ENCODE measurements around the gene CXCR6.

The CXCR6 gene

DNA sequence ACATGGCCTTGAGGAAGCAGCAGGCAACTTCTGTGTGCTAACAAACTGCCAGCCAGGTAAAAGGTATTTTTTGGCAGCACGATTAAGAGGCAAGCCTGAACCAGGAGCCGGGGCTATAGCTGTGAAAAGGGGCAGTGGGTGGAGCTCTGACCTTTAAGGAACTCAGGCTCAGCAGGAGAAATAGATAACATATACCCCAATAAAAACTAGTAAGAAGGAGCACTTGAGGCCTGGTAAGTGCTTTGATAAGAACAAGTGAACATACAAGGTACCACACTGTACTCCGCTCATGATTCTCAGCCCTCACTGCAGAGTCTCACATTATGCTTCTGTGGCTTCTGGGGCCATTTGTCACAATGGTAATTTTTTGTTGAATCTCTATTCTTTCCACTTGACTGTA is 46.9 kb downstream of the CXCR6 start:
- peak overlapping the region; percentile 100; the same call in 1 of the 2 replicates for H3K27ac ChIP-seq
- TF ChIP-seq, protein P1, sequence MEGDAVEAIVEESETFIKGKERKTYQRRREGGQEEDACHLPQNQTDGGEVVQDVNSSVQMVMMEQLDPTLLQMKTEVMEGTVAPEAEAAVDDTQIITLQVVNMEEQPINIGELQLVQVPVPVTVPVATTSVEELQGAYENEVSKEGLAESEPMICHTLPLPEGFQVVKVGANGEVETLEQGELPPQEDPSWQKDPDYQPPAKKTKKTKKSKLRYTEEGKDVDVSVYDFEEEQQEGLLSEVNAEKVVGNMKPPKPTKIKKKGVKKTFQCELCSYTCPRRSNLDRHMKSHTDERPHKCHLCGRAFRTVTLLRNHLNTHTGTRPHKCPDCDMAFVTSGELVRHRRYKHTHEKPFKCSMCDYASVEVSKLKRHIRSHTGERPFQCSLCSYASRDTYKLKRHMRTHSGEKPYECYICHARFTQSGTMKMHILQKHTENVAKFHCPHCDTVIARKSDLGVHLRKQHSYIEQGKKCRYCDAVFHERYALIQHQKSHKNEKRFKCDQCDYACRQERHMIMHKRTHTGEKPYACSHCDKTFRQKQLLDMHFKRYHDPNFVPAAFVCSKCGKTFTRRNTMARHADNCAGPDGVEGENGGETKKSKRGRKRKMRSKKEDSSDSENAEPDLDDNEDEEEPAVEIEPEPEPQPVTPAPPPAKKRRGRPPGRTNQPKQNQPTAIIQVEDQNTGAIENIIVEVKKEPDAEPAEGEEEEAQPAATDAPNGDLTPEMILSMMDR (conservative IDR thresholded peaks at IDR 0.05) = no peak

DNA sequence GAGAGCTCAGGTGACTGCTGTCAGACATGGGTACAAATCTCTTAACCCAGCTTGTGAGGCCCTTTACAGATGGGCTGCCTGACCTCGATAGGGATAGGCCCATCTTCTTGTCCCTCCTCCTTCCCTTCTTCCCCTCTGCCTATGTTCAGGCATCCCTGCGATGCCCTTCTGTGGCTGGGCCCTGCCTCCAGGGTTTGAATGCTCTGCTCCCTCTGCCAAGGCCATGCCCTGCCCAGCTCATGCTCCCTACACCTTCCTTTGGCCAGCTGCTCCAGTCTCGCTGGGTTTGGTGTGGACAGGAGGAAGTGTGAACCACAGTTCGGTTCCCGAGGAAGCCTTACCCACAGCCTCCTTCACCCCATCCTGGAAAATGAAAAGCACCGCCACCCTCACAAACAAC is 48.1 kb downstream of the CXCR6 start:
- H3K27ac ChIP-seq = peak overlapping the region; percentile 9; the same call in 1 of the 2 replicates
- TF ChIP-seq, protein P1 (conservative IDR thresholded peaks at IDR 0.05) = no peak

DNA sequence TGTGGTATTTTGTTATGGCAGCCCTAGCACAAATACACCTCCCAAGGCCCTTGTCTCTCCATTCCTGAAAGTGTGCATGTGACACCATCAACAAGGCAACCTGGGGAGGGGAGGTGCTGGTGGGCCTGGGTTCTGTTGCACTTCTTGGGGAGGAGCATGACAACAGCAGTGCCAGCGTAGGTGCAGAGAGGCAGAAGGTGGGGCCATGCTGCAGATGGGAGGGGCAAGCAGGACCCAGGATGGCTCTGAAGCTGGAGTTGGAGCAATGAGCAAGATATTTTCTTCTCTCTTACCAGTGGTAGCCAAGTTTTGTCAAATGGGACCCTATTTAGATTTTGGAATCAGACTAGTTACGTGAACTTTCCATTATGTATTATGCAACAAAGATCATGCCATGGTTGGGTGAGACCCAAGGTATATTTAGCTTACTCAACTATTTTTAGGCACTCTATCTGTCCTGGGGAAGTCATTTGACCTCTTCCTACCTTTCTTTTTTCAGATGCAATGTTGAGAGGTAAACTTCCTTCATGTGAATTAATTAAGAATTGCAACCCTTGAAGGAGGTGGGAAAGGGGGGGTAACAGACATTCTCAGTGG is 49.0 kb downstream of the CXCR6 start:
- H3K27ac ChIP-seq = peak overlapping the region; percentile 9; the same call in 1 of the 2 replicates
- TF ChIP-seq, protein P1 (conservative IDR thresholded peaks at IDR 0.05) = no peak

DNA sequence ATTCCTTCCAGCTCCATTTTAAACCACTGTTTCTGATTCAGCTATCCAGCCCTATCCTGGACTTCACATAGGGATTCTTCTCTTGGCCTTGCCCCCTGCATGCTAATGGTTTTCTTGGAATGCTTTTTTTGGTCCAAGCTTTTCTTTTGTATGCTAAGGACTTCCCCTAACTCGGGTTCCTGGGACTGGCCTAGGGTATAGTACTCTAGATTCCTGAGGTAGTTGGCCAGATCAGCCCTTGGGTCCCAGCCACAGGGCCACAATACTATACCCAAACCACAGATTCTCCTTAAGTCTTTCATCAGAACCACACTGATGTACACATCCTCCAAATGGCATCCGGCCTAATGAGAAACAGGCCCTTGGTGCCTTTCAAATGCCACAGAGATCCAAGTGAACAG is 49.6 kb downstream of the CXCR6 start:
- TF ChIP-seq, protein P1 (conservative IDR thresholded peaks at IDR 0.05) = no peak
- no peak overlapping the region; the same call in 1 of the 2 replicates for H3K27ac ChIP-seq

DNA sequence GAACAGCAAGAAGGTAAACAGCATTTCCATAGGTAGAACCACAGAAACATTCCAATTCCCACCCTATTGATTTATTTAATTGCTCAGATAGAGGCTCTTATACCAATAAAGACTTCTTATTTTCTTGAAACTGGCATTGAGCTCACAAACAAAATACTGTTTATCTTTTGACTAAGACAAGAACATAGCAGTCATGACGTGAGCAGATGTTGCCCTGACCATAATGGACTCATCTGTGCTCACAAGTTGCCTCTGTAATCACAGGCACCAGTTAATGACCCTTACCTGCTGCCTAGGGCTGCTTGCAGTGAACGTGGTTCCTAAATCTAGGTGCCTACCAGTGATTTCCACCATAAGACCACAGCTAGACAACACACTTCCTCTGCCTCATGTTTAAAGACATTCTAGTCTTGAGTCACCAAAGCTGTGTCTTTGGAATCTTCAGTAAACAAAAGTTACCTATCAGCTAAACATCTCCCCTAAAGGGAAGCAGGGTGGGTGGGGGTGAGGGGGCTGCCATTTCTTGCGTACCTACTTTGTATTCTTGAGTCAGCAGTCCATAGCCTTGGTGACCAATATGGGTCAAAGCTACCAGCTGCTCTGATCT is 50.3 kb downstream of the CXCR6 start:
- no peak overlapping the region for H3K27ac ChIP-seq
- TF ChIP-seq, protein P1 (conservative IDR thresholded peaks at IDR 0.05) = no peak

DNA sequence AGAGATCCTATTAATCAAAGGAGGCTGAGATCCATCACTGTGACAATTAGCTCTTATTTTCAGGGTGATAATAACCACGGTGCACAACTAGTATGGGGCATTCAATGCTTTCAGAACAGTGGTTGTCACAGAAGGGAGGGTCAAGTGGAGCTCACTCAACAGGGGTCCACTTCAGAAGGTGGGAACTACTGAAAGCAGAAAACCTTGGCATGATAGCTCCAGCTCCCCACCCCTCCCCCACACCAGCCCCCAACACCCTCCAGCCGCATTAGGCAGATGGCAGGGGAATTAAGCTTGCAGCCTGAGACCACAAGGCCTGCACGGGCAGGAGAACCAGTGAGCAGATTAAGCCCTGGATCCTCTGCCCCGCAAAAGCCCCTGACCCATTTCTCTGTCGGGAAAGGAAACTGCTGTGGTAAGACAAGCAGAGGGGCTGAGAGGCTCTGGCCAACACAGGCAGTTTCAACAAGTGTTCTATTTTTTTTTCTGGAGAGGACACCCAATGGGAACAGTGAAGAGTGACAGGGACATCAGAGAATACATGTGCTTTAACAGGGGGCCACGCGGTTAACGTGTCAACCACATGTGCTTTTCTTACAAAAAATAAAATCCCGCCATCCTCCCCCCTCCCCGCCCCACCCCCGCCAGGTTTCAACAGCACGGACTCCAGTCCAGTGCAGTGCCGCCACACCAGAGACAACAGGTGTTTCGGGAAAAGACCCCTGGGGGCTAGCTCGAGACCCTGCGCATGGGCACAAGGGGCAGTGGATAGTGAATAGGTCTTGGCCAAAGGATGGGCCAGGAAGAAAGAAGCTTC is 51.4 kb downstream of the CXCR6 start:
- H3K27ac ChIP-seq = peak overlapping the region; percentile 91
- TF ChIP-seq, protein P1 (conservative IDR thresholded peaks at IDR 0.05) = no peak

Data from VCaP (cell line).